Naive thymus-derived CD4-positive, alpha-beta T cell (primary cell): ENCODE measurements around the gene IRAK3. TPM values are rescaled to one million over a fixed set of nuclear protein-coding genes. Genes with fewer than 3 reads are reported as not detected.
A peak's percentile ranks its signal among the peaks of the same experiment; 100 is the strongest.

Experiments used
- ATAC-seq: fragments of 150-1000 bp; cut with Tn5 transposase; 2 replicates; pipeline ENCODE4 v1.10.0; 2021; ENCODE audit warnings: mild to moderate bottlenecking, moderate library complexity
- CTCF ChIA-PET: fragments of 350-600 bp; sonication (Branson Sonifier 250); formaldehyde crosslinking; loops from one replicate; lab custom pipeline; 2021; ENCODE audit warnings: antibody characterized with exemption; lab: Charles Lee
- POLR2A ChIA-PET: fragments of 350-600 bp; sonication (Branson Sonifier 250); formaldehyde crosslinking; loops from one replicate; lab custom pipeline; 2021; ENCODE audit warnings: antibody characterized with exemption, inconsistent platforms; lab: Charles Lee
- DNase-seq, 9 donors: peaks; one replicate each; pipeline versions ENCODE4 v3.0.0 to v3.0.0-alpha.2; 2020 to 2022; ENCODE audit warnings: mixed read lengths in 1 of 9
- H3K27ac ChIP-seq: one replicate; pipeline ENCODE4 v1.7.0; 2013; ENCODE audit warnings: mild to moderate bottlenecking, low read depth, low read length, moderate library complexity
- H3K27me3 ChIP-seq, 2 donors: one replicate each; pipeline ENCODE4 v1.7.0; 2013; ENCODE audit warnings: low read length in 2 of 2, mild to moderate bottlenecking in 2 of 2, moderate library complexity in 2 of 2; ENCODE audit not compliant: control insufficient read depth in 2 of 2, insufficient read depth in 2 of 2
- H3K36me3 ChIP-seq, 3 experiments: 1 replicate in 2 of 3; 2 replicates in 1 of 3; pipeline ENCODE4 v1.7.0; 2013; ENCODE audit warnings: low read length in 3 of 3, mild to moderate bottlenecking in 3 of 3, moderate library complexity in 1 of 3; ENCODE audit not compliant: insufficient read depth in 3 of 3, control insufficient read depth in 2 of 3
- H3K4me1 ChIP-seq, 2 donors: one replicate each; pipeline ENCODE4 v1.7.0; 2013; ENCODE audit warnings: low read length in 2 of 2, mild to moderate bottlenecking in 2 of 2, moderate library complexity in 1 of 2; ENCODE audit not compliant: control insufficient read depth in 2 of 2, insufficient read depth in 2 of 2
- H3K4me3 ChIP-seq: 2 replicates; pipeline ENCODE4 v1.7.0; 2013; ENCODE audit warnings: mild to moderate bottlenecking, low read length
- H3K9me3 ChIP-seq, 3 experiments: 1 replicate in 2 of 3; 2 replicates in 1 of 3; pipeline ENCODE4 v1.7.0; 2013; ENCODE audit warnings: low read length in 3 of 3; ENCODE audit not compliant: control insufficient read depth in 2 of 3
- H3K27ac Mint-ChIP-seq, 9 donors: one replicate each; pipeline ENCODE4 v1.8.0; 2020 to 2022; ENCODE audit warnings: mixed read lengths in 9 of 9, mild to moderate bottlenecking in 8 of 9, moderate library complexity in 5 of 9, inconsistent platforms in 2 of 9
- H3K27me3 Mint-ChIP-seq, 5 donors: one replicate each; pipeline ENCODE4 v1.8.0; 2021 to 2022; ENCODE audit warnings: mixed read lengths in 5 of 5, mild to moderate bottlenecking in 1 of 5
- H3K36me3 Mint-ChIP-seq, 5 donors: one replicate each; pipeline ENCODE4 v1.8.0; 2020 to 2022; ENCODE audit warnings: mixed read lengths in 5 of 5, mild to moderate bottlenecking in 3 of 5, inconsistent platforms in 1 of 5
- H3K4me1 Mint-ChIP-seq, 7 donors: one replicate each; pipeline ENCODE4 v1.8.0; 2020 to 2022; ENCODE audit warnings: mixed read lengths in 7 of 7, mild to moderate bottlenecking in 3 of 7, inconsistent platforms in 1 of 7
- H3K4me3 Mint-ChIP-seq, 10 donors: one replicate each; pipeline ENCODE4 v1.8.0; 2020 to 2022; ENCODE audit warnings: mild to moderate bottlenecking in 10 of 10, mixed read lengths in 10 of 10, moderate library complexity in 6 of 10, inconsistent platforms in 2 of 10
- H3K9me3 Mint-ChIP-seq, 11 donors: one replicate each; pipeline ENCODE4 v1.8.0; 2020 to 2022; ENCODE audit warnings: mixed read lengths in 11 of 11, mild to moderate bottlenecking in 4 of 11, inconsistent platforms in 1 of 11, moderate library complexity in 1 of 11
- intact Hi-C, 2 donors: fragments of 100-400 bp; cut with micrococcal nuclease; formaldehyde crosslinking; loops; one replicate each; pipeline ENCODE4 v1.15.1; 2023
- polyA plus RNA-seq, 2 donors: library from polyadenylated mRNA; unstranded; fragments of 300-500 nt; fragmentation: Illumina TruSeq; gene quantifications; one replicate each; pipeline ENCODE4 v1.2.3, GENCODE V29; 2021
- total RNA-seq, 6 experiments: library from RNA in 5 of 6; stranded (reverse) in 5 of 6; gene quantifications; 1 replicate in 5 of 6; 2 replicates in 1 of 6; pipeline ENCODE4 v1.2.3 and lab custom pipeline; 2021 to 2026

IRAK3 gene
- total and polyA plus RNA-seq, 7 experiments from 2014 or later, result 0.19 to 28.8 (median 1.9) TPM; not detected in 2

DNA sequence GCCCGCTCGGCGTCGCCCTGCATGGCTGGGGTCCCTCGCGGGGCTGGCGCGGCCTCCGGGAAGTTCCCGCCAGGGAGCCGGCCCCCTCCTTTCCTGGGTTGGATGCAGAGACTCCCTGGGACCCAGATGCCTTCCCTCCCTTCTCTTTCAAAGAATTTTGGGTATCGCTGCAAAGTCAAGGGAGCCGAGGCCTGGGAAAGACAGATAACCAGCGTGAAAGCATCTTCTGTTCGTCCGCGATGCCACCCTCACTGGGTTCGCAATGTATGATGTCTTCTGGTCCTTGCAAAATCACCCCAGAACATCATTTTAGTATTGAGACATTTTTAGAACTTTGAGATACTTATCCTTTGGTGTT lies 451 bp downstream of the IRAK3 start:
- Histone ChIP-seq H3K4me3 (no peak overlapping the region), H3K27me3 (peaks cover 9% of the 10 kb centered on the region in 2 donors), H3K36me3 (no peaks in the 10 kb centered on the region), H3K9me3 (no peaks in the 10 kb centered on the region), H3K4me1 (peaks cover 0 to 5% of the 10 kb centered on the region in 2 donors), H3K27ac (no peak overlapping the region)
- ChIA-PET POLR2A (no interaction called here), CTCF (interaction anchor here (0.6 kb wide), 1 partner anchor 129 kb away, joined by 3 read pairs; no protein-coding TSS in a partner anchor)
- Mint-ChIP-seq H3K27ac (no peak overlapping the region), H3K4me3 (peak overlapping the region; percentile 51 to 84 (median 68)), H3K27me3 (peaks cover 55 to 75% (median 62%) of the 10 kb centered on the region in 5 donors), H3K4me1 (peaks cover 0 to 24% (median 8%) of the 10 kb centered on the region in 7 donors), H3K36me3 (peaks cover 3 to 13% (median 8%) of the 10 kb centered on the region in 5 donors), H3K9me3 (peaks cover 0 to 9% (median 4%) of the 10 kb centered on the region in 11 donors)
- intact Hi-C loops, result loop anchor here in 1 of 2 donors (2.0 kb wide), 1 partner anchor 21 kb away; the partner anchor contains the start of gene TMBIM4
- ATAC-seq, result no peak
- no peak for DNase-seq

DNA sequence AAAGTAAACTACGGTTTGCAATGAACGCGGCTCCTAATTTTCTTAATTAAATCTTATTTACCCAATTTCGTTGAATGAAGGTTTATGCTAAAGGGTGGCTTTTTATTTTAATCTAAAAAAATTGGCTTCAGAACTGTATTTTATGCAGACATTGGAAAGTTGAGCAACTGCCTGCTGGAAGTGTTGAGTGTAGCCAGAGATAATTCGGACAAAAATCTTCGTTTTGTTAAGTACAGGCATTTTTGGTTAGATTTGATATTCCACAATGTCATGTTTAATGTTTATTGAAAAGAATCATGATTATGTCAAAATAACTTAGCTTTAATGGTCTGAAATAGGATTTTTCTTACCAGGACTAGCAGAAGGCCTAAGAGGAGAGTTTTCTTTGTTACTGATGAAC lies 875 bp downstream of the IRAK3 start:
- DNase-seq, result no peak
- Histone ChIP-seq H3K27me3 (peaks cover 9% of the 10 kb centered on the region in 2 donors), H3K27ac (no peak overlapping the region), H3K4me1 (peaks cover 0 to 5% of the 10 kb centered on the region in 2 donors), H3K36me3 (no peaks in the 10 kb centered on the region), H3K4me3 (no peak overlapping the region), H3K9me3 (no peaks in the 10 kb centered on the region)
- Mint-ChIP-seq H3K36me3 (peaks cover 0 to 12% (median 5%) of the 10 kb centered on the region in 5 donors), H3K9me3 (peaks cover 0 to 5% (median 0%) of the 10 kb centered on the region in 11 donors), H3K27me3 (peaks cover 51 to 75% (median 61%) of the 10 kb centered on the region in 5 donors), H3K27ac (no peak overlapping the region), H3K4me3 (peak overlapping the region in 7 of 10 donors; percentile 51 to 84 (median 71)), H3K4me1 (peaks cover 0 to 24% (median 8%) of the 10 kb centered on the region in 7 donors)
- intact Hi-C loops, result loop anchor here in 1 of 2 donors (2.0 to 5.0 kb wide), 2 partner anchors 21 to 47 kb away; partner anchors contain the start of gene TMBIM4
- no peak for ATAC-seq
- ChIA-PET POLR2A (no interaction called here), CTCF (interaction anchor here (0.6 kb wide), 1 partner anchor 46 kb away, joined by 3 read pairs; no protein-coding TSS in a partner anchor)

DNA sequence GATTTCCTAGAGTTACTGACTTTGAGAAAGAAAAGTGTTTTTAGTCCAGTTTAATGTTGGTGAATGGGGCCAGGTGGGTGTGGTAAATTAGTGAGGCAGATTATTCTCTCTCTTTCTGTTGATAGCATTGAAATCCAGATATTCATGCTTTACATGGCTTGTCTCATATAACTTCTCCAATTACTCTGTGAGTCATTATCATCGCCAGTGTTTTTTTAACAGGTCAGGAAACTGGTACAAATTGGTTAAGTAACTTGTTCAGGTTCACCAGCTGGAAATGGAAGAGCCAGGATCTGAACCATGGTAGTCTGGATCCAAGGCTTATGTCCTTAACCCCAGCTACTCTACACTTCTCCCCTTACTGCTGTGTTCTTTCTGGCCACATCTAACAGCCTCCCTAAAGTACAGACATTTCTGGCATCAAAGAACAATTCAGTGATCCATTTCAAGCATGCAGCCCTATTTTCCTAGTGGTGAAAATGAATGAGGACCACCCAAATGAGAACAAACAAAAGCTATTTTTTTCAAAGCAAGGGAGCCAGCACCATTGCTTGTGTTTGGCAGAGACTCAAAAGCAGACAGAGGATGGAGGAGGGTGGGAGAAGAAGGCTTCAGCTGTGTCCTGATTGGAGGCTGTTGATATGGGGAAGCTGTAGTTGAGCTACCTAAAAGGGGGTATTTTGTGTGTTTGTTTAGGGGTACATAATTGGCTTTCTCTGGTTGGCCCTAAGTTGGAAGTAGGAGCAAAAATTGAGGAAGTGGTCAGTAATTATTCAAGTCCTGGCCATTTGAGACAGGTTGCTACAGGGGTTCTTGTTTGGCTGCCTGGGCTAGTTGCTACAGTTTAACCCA lies 1.7 kb downstream of the IRAK3 start:
- no peak overlapping the region for H3K4me3 ChIP-seq
- no peak overlapping the region for H3K27ac ChIP-seq
- peaks cover 0 to 5% of the 10 kb centered on the region in 2 donors for H3K4me1 ChIP-seq
- ChIA-PET CTCF (interaction anchor here (0.7 kb wide), 1 partner anchor 285 kb away, joined by 3 read pairs; no protein-coding TSS in a partner anchor), POLR2A (interaction anchor here (0.6 to 1.1 kb wide), 2 partner anchors 20 to 1411 kb away, joined by 3 to 6 read pairs; no protein-coding TSS in a partner anchor)
- Mint-ChIP-seq H3K36me3 (peaks cover 0 to 14% (median 5%) of the 10 kb centered on the region in 5 donors), H3K27me3 (peaks cover 51 to 77% (median 64%) of the 10 kb centered on the region in 5 donors), H3K4me1 (peaks cover 0 to 24% (median 10%) of the 10 kb centered on the region in 7 donors), H3K9me3 (peaks cover 0 to 4% (median 0%) of the 10 kb centered on the region in 11 donors), H3K4me3 (peak overlapping the region in 6 of 10 donors; percentile 1 to 25 (median 15)), H3K27ac (no peak overlapping the region)
- intact Hi-C loops, result loop anchor here in 1 of 2 donors (5.0 kb wide), 1 partner anchor 47 kb away; no protein-coding TSS in a partner anchor
- ATAC-seq (peak; percentile 13), DNase-seq (no peak)
- H3K36me3 ChIP-seq, result no peaks in the 10 kb centered on the region
- no peaks in the 10 kb centered on the region for H3K9me3 ChIP-seq
- H3K27me3 ChIP-seq, result peaks cover 9% of the 10 kb centered on the region in 2 donors

DNA sequence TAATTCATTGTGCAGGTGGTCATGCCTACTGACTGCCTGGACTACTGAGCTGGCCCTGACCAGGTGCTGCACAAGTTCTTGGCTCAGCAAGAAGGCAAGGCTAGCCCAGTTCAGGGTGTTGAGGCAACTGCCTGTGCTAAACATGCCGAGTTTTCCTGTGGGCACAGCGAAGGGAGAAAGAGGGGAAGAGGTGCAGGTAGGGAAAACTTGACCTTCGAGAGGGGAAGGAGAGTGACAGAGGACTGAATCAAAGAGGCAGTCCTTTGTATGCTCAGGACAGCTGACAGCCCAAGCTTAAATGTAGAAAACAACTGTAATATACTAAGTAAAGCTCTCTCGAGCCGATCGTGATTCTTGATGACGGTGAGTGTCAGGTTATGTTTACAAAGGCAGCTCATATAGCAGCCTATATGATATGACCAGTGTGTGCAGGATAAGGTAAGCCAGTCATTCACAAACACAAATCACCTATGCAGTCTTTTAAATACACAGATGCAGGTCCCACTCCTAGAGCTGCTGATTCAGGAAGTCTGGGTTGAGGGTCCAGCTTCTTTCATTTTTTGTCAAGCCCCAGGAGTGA lies 2.6 kb downstream of the IRAK3 start:
- intact Hi-C loops, result loop anchor here in 1 of 2 donors (5.0 kb wide), 1 partner anchor 46 kb away; no protein-coding TSS in a partner anchor
- H3K27me3 Mint-ChIP-seq, result peaks cover 46 to 71% (median 57%) of the 10 kb centered on the region in 5 donors
- no peak overlapping the region for H3K4me3 ChIP-seq

DNA sequence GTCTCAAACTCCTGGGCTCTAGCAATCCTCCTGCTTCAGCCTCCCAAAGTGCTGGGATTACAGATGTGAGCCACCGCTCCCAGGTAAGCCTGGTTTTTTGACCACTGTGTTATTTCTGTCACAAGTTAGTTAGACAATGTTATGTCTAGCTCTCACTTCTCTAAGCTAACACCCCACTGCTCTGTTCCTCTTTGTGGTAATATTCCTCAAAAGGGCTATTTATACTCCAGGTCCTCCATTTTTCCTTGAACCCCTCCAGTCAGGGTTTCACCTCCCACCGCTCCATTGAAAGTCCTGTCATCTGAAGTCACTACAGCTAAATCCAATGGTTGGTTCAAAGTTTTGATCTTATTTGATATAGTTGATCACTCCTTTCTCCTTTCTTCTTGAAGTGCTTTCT lies 5.1 kb downstream of the IRAK3 start:
- H3K4me3 Mint-ChIP-seq, result no peak overlapping the region
- POLR2A ChIA-PET, result no interaction called here
- CTCF ChIA-PET, result no interaction called here
- H3K36me3 Mint-ChIP-seq, result peaks cover 0 to 15% (median 0%) of the 10 kb centered on the region in 5 donors
- Histone ChIP-seq H3K27me3 (peaks cover 0 to 4% of the 10 kb centered on the region in 2 donors), H3K27ac (no peak overlapping the region), H3K36me3 (no peaks in the 10 kb centered on the region), H3K4me3 (no peak overlapping the region), H3K4me1 (no peaks in the 10 kb centered on the region), H3K9me3 (no peaks in the 10 kb centered on the region)
- peaks cover 0 to 15% (median 0%) of the 10 kb centered on the region in 7 donors for H3K4me1 Mint-ChIP-seq
- DNase-seq, result no peak
- H3K27ac Mint-ChIP-seq, result no peak overlapping the region
- intact Hi-C loops, result loop anchor here in 1 of 2 donors (5.0 kb wide), 1 partner anchor 43 kb away; no protein-coding TSS in a partner anchor
- H3K9me3 Mint-ChIP-seq, result peaks cover 0 to 2% (median 0%) of the 10 kb centered on the region in 11 donors
- no peak for ATAC-seq
- peaks cover 24 to 60% (median 42%) of the 10 kb centered on the region in 5 donors for H3K27me3 Mint-ChIP-seq

More for the DNA sequence above, 2.6 kb downstream of the IRAK3 start:
- Mint-ChIP-seq H3K4me3 (no peak overlapping the region), H3K4me1 (peaks cover 0 to 24% (median 10%) of the 10 kb centered on the region in 7 donors), H3K36me3 (peaks cover 0 to 14% (median 0%) of the 10 kb centered on the region in 5 donors), H3K9me3 (peaks cover 0 to 3% (median 0%) of the 10 kb centered on the region in 11 donors), H3K27ac (no peak overlapping the region)
- ATAC-seq, result no peak
- H3K36me3 ChIP-seq, result no peaks in the 10 kb centered on the region
- H3K27me3 ChIP-seq, result peaks cover 9% of the 10 kb centered on the region in 2 donors
- ChIA-PET CTCF (interaction anchor here (0.7 kb wide), 1 partner anchor 286 kb away, joined by 3 read pairs; no protein-coding TSS in a partner anchor), POLR2A (interaction anchor here (1.1 kb wide), 1 partner anchor 21 kb away, joined by 6 read pairs; no protein-coding TSS in a partner anchor)
- no peaks in the 10 kb centered on the region for H3K9me3 ChIP-seq
- no peak for DNase-seq
- no peak overlapping the region for H3K27ac ChIP-seq
- H3K4me1 ChIP-seq, result peaks cover 0 to 5% of the 10 kb centered on the region in 2 donors

DNA sequence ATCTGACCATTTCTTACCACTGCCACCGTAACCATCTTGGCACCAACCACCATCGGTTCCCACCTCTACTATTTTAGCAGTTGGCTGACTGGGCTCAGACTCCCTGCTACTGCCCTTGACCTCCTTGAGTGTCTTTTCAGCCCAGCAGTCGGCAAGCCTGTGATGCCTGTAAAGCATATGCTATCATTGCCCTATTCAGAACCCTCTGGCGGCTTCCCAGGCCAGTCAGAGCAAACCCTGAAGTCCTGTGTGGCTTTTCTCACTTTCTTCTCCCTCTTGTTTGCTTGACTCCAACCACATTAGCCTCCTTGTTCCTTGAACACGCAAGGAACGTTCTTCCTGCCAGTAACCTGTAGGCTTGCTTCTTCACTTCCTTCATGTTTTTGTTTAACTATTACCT lies 6.2 kb downstream of the IRAK3 start:
- CTCF ChIA-PET, result no interaction called here
- Mint-ChIP-seq H3K9me3 (peaks cover 0 to 5% (median 4%) of the 10 kb centered on the region in 11 donors), H3K36me3 (peaks cover 0 to 16% (median 0%) of the 10 kb centered on the region in 5 donors), H3K4me1 (peaks cover 0 to 15% (median 0%) of the 10 kb centered on the region in 7 donors), H3K27ac (no peak overlapping the region), H3K4me3 (no peak overlapping the region), H3K27me3 (peaks cover 24 to 57% (median 36%) of the 10 kb centered on the region in 5 donors)
- ATAC-seq (no peak), DNase-seq (no peak)
- H3K4me1 ChIP-seq, result no peaks in the 10 kb centered on the region
- POLR2A ChIA-PET, result no interaction called here
- no peaks in the 10 kb centered on the region for H3K36me3 ChIP-seq
- intact Hi-C loops, result no loop called here
- H3K27me3 ChIP-seq, result no peaks in the 10 kb centered on the region
- no peak overlapping the region for H3K27ac ChIP-seq
- no peak overlapping the region for H3K4me3 ChIP-seq
- H3K9me3 ChIP-seq, result no peaks in the 10 kb centered on the region
